Panc1 (cell line): ENCODE results near the gene WWOX. TPM values are rescaled to one million over a fixed set of nuclear protein-coding genes. Genes with fewer than 3 reads are reported as not detected.

Experiments used
- ATAC-seq: fragments of 200-7000 bp; cut with Tn5 transposase; 2 replicates; pipeline ENCODE4 v1.9.1; 2020; ENCODE audit warnings: mild to moderate bottlenecking, moderate library complexity
- BruUV-seq: library from RNA; stranded (reverse); fragments of 400-500 nt; replicated peaks from 2 replicates; lab custom pipeline; 2021; lab: Mats Ljungman, UMichigan
- CTCF ChIA-PET: fragments of 300-600 bp; sonication (Branson Sonifier 250); formaldehyde crosslinking; loops from one replicate; lab custom pipeline; 2022; ENCODE audit warnings: antibody characterized with exemption; lab: Charles Lee
- POLR2A ChIA-PET: fragments of 300-600 bp; sonication (Branson Sonifier 250); formaldehyde crosslinking; loops from one replicate; lab custom pipeline; 2022; ENCODE audit warnings: antibody characterized with exemption; lab: Charles Lee
- DNase-seq: peaks from one replicate; pipeline ENCODE4 v3.0.0-alpha.2; 2010; ENCODE audit warnings: low read depth, low spot score
- H3K27ac ChIP-seq: 2 replicates; pipeline ENCODE4 v1.5.1; 2011; ENCODE audit warnings: mild to moderate bottlenecking, low read length, inconsistent platforms
- H3K27me3 ChIP-seq: fragments of 200-500 bp; sonication (Bioruptor generic); 2 replicates; pipeline ENCODE4 v1.6.0; 2014; ENCODE audit warnings: low read length, inconsistent platforms; ENCODE audit not compliant: control insufficient read depth, insufficient read depth
- H3K36me3 ChIP-seq: fragments of 200-500 bp; sonication (Bioruptor generic); 2 replicates; pipeline ENCODE4 v1.5.1; 2014; ENCODE audit warnings: inconsistent platforms, mild to moderate bottlenecking, low read length, moderate library complexity; ENCODE audit not compliant: control insufficient read depth, insufficient read depth
- H3K4me1 ChIP-seq: 2 replicates; pipeline ENCODE4 v1.5.1; 2011; ENCODE audit warnings: inconsistent platforms, mild to moderate bottlenecking, low read length, moderate library complexity; ENCODE audit not compliant: control insufficient read depth, insufficient read depth
- H3K4me3 ChIP-seq, 2 experiments: 2 replicates each; pipeline ENCODE4 v1.5.1; 2011 to 2012; ENCODE audit warnings: low read depth in 2 of 2, low read length in 2 of 2, mild to moderate bottlenecking in 2 of 2, inconsistent platforms in 1 of 2, moderate library complexity in 1 of 2
- H3K9me3 ChIP-seq: fragments of 200-500 bp; sonication (Bioruptor generic); 2 replicates; pipeline ENCODE4 v1.5.1; 2014; ENCODE audit warnings: low read depth, mild to moderate bottlenecking, inconsistent platforms, low read length, moderate library complexity; ENCODE audit not compliant: control insufficient read depth, insufficient read depth
- CTCF ChIP-seq: fragments of 450-650 bp; IDR thresholded peaks from 2 replicates; pipeline ENCODE4 v1.5.1; 2017; ENCODE audit warnings: mild to moderate bottlenecking
- POLR2AphosphoS5 ChIP-seq: IDR thresholded peaks from 2 replicates; pipeline ENCODE4 v1.6.1; 2012; ENCODE audit warnings: mild to moderate bottlenecking, low read depth, low read length, moderate library complexity
- REST ChIP-seq, 2 experiments: IDR thresholded peaks; 2 replicates each; pipeline ENCODE4 v1.6.1; 2011 to 2012; ENCODE audit warnings: low read depth in 2 of 2, control low read depth in 1 of 2, low read length in 1 of 2, mild to moderate bottlenecking in 1 of 2, moderate library complexity in 1 of 2; ENCODE audit not compliant: insufficient read depth in 1 of 2
- SIN3A ChIP-seq: IDR thresholded peaks from 2 replicates; pipeline ENCODE4 v1.6.1; 2012; ENCODE audit warnings: low read depth, mild to moderate bottlenecking, low read length, moderate library complexity, borderline replicate concordance; ENCODE audit not compliant: insufficient read depth
- TCF7L2 ChIP-seq: IDR thresholded peaks from 2 replicates; pipeline ENCODE4 v1.6.1; 2011; ENCODE audit warnings: mild to moderate bottlenecking, low read depth, low read length, inconsistent platforms
- in situ Hi-C: cut with HindIII; loops from 2 replicates; pipeline ENCODE4 v1.10.0; 2016; ENCODE audit warnings: low sequenced_read_pairs, low pct_unique_long_range_greater_than_20kb
- intact Hi-C: fragments of 100-400 bp; cut with micrococcal nuclease; formaldehyde crosslinking; loops from one replicate; pipeline ENCODE4 v1.10.0; 2022; ENCODE audit not compliant: unreplicated experiment
- total RNA-seq: library from RNA; stranded (reverse); gene quantifications from one replicate; pipeline ENCODE4 v1.2.1, GENCODE V29; 2021; ENCODE audit not compliant: unreplicated experiment

Gene WWOX
- total RNA-seq, 1 experiment from 2014 or later, result 12.5 TPM

GRCh38 chr16:79114759-79115158 is 1015.3 kb downstream of the WWOX start:
- H3K27me3 ChIP-seq, result no peaks in the 10 kb centered on the region
- TF ChIP-seq REST (IDR thresholded peaks at IDR 0.05; ENCODE audit: insufficient read depth in 1 of 2, low read depth in 2 of 2, low read length in 1 of 2) (no peak), TCF7L2 (no peak), CTCF (no peak), POLR2AphosphoS5 (no peak), SIN3A (no peak)
- POLR2A ChIA-PET, result no interaction called here
- no TSS peak for BruUV-seq
- no peaks in the 10 kb centered on the region for H3K36me3 ChIP-seq
- CTCF ChIA-PET, result no interaction called here
- intact Hi-C loops, result no loop called here
- no peak for ATAC-seq
- no peaks in the 10 kb centered on the region for H3K4me1 ChIP-seq
- in situ Hi-C loops, result no loop called here
- no peaks in the 10 kb centered on the region for H3K9me3 ChIP-seq
- DNase-seq, result no peak
- H3K4me3 ChIP-seq, result no peak overlapping the region
- no peak overlapping the region for H3K27ac ChIP-seq

GRCh38 chr16:79121906-79122305 is 1022.5 kb downstream of the WWOX start:
- in situ Hi-C loops, result no loop called here
- H3K9me3 ChIP-seq, result no peaks in the 10 kb centered on the region
- BruUV-seq, result no TSS peak
- H3K4me1 ChIP-seq, result no peaks in the 10 kb centered on the region
- intact Hi-C loops, result no loop called here
- H3K4me3 ChIP-seq, result no peak overlapping the region
- H3K27ac ChIP-seq, result no peak overlapping the region
- no peaks in the 10 kb centered on the region for H3K36me3 ChIP-seq
- ATAC-seq, result no peak
- no peaks in the 10 kb centered on the region for H3K27me3 ChIP-seq
- DNase-seq, result no peak
- TF ChIP-seq REST (IDR thresholded peaks at IDR 0.05; ENCODE audit: insufficient read depth in 1 of 2, low read depth in 2 of 2, low read length in 1 of 2) (no peak), CTCF (no peak), SIN3A (no peak), POLR2AphosphoS5 (no peak), TCF7L2 (no peak)
- CTCF ChIA-PET, result no interaction called here
- POLR2A ChIA-PET, result no interaction called here
